Urothelium cell line (cell line): ENCODE results near the gene PKD2L1.

Experiments
- DNase-seq: peaks from one replicate; pipeline ENCODE4 v3.0.0; 2011; ENCODE audit warnings: low spot score, mixed read lengths
- FAIRE-seq: peaks from 2 replicates; lab custom pipeline; 2011; peaks lifted over from hg19 to GRCh38; lab: Jason Lieb, UNC

The PKD2L1 gene

GRCh38 chr10:100356067-100357017 is 26.3 kb upstream of the PKD2L1 start:
- no peak for DNase-seq

GRCh38 chr10:100355086-100355485 is 25.1 kb upstream of the PKD2L1 start:
- DNase-seq (no peak), FAIRE-seq (no peak)

More at GRCh38 chr10:100356067-100357017, 26.3 kb upstream of the PKD2L1 start:
- no peak for FAIRE-seq

- DNase-seq: no peak
These were observed 23.9 kb upstream of the PKD2L1 start for GRCh38 chr10:100353770-100354485.

GRCh38 chr10:100350914-100351485 is 21.0 kb upstream of the PKD2L1 start:
- no peak for FAIRE-seq
- DNase-seq: no peak

More at GRCh38 chr10:100353770-100354485, 23.9 kb upstream of the PKD2L1 start:
- FAIRE-seq: no peak

- DNase-seq (no peak), FAIRE-seq (no peak)
These were observed 19.6 kb upstream of the PKD2L1 start for GRCh38 chr10:100349672-100350071.

- no peak for FAIRE-seq
- no peak for DNase-seq
These were observed 19.1 kb upstream of the PKD2L1 start for GRCh38 chr10:100349087-100349486.

- FAIRE-seq (no peak), DNase-seq (no peak)
These were observed 18.4 kb upstream of the PKD2L1 start for GRCh38 chr10:100348389-100348927.

- FAIRE-seq (no peak), DNase-seq (peak; percentile 31)
These were observed 17.7 kb upstream of the PKD2L1 start for GRCh38 chr10:100347568-100348195.

- FAIRE-seq: peak; percentile 13
- peak; percentile 95 for DNase-seq
These were observed 16.9 kb upstream of the PKD2L1 start, which contains the start of gene SCD for GRCh38 chr10:100346765-100347567. Gene SCD, plus strand, starts transcription at chr10:100347233. Its CDS starts 272 bp downstream, at chr10:100347505.

- FAIRE-seq (no peak), DNase-seq (peak; percentile 81)
These were observed 16.3 kb upstream of the PKD2L1 start for GRCh38 chr10:100346351-100346764.

- FAIRE-seq (no peak), DNase-seq (no peak)
These were observed 15.7 kb upstream of the PKD2L1 start for GRCh38 chr10:100345570-100346330.

- DNase-seq (no peak), FAIRE-seq (no peak)
These were observed 14.3 kb upstream of the PKD2L1 start for GRCh38 chr10:100344241-100344788.

- no peak for FAIRE-seq
- DNase-seq: no peak
These were observed 12.6 kb upstream of the PKD2L1 start for GRCh38 chr10:100342627-100342972.

GRCh38 chr10:100341953-100342626 is 12.1 kb upstream of the PKD2L1 start:
- FAIRE-seq: no peak
- DNase-seq: peak; percentile 78

GRCh38 chr10:100340948-100341847 is 11.2 kb upstream of the PKD2L1 start:
- DNase-seq (no peak), FAIRE-seq (no peak)

- DNase-seq (no peak), FAIRE-seq (peak; percentile 23)
These were observed 9.2 kb upstream of the PKD2L1 start for GRCh38 chr10:100339236-100339635.

GRCh38 chr10:100338434-100339036 is 8.5 kb upstream of the PKD2L1 start:
- DNase-seq (peak; percentile 78), FAIRE-seq (no peak)
